Skin of body (tissue), 3 donors: ENCODE results near the gene EGF. TPM values are rescaled to one million over a fixed set of nuclear protein-coding genes. Genes with fewer than 3 reads are reported as not detected.
A peak's percentile ranks its signal among the peaks of the same experiment; 100 is the strongest.
"Not testable (repeated sequence)": the region's sequence is repeated elsewhere in the genome, so short reads cannot be mapped to it uniquely, and the experiment has no call there.

Experiments
- DNase-seq: peaks from one replicate; lab custom pipeline; 2025; lab: John Stamatoyannopoulos, UW
- small RNA-seq: library from RNA; depleted of rRNA; stranded (forward); fragments of <200 nt; gene quantifications from one replicate; pipeline ENCODE3, GENCODE V24; 2014; ENCODE audit warnings: low replicate concordance
- total RNA-seq: library from RNA; depleted of rRNA; stranded (reverse); fragments of >200 nt; gene quantifications from one replicate; pipeline ENCODE4 v1.2.3, GENCODE V29; 2014

EGF gene
- total RNA-seq, 1 donor from 2014 or later, result 3.5 TPM

DNA sequence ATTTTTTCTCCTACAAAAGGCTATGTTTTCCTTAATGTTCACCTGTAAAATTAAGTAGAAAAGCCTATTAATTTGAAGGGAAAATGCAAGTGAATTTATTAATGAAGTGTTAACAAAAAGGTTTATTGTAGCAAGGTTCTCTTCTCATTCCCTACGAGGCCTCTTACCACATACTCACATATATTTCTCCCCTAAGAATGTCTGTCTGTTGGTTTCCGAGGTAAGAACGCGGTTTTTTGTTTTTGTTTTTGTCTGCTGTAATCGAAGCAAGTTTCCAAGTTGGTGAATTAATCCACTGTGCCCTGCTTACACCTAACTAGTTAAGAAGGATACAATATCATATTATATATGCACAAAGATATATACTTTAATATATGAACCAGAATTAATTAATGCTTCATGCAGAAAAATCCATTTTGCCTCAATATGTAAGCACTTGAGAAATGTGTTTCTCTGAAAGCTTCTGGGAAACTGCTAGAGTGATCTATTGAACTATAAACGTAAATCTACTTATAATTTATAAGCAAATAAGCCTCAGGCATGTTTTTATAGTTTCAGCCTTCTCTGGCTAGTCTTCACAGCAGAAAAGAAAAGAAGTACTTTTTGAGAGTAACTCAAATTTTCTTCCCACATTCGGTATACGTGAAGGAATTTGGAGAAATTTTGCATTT, 120.8 kb downstream of the EGF start:
- no peak for DNase-seq

DNA sequence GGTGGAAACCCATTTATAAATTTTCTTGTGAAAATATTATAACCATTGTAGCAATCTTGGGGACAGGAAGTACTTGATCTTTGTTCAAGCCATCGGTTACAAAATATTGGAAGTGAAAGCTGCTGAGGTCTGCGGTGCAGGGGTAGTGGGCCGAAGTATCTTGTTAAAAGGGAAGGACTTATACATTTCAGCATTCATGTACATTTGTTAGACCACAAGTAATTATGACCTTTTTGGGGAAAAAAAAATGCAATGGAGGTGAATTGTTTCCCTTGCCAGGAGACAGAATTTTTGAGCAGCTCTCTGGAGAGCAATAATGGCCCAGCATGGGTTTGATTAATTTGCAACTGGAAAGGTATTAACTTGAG, 121.3 kb downstream of the EGF start:
- no peak for DNase-seq

DNA sequence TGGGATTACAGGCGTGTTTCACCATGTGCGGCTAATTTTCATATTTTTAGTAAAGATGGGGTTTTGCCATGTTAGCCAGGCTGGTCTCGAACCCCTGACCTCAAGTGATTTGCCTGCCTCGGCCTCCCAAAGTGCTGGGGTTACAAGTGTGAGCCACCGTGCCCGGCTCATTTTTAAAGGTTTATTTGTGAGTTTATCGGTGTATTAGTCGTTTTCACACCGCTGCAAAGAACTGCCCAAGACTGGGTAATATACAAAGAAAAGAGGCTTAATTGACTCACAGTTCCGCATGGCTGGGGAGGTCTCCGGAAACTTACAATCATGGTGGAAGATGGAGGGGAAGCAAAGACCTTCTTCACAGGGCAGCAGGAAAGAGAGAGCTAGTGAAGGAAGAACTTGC, 126.5 kb downstream of the EGF start:
- DNase-seq, result not testable (repeated sequence)

DNA sequence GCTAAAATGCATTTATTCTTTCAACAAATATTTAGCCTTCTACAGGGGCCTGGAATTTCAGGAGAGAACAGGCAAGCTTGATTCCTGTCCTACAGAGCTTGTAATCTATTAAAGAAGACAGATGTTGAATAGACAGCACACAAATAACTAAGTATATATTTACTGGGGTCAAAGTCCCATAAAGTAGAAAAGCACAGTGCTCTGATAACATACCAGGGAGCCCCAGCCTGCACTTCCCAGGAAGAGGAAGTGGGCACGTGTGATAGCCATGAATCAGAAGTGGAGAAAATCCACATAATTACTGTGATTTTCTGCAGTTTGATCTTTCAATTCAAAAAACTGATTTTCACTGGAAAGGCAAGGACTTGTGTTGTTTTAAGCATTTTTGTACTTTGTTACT, 129.1 kb downstream of the EGF start:
- DNase-seq, result no peak

DNA sequence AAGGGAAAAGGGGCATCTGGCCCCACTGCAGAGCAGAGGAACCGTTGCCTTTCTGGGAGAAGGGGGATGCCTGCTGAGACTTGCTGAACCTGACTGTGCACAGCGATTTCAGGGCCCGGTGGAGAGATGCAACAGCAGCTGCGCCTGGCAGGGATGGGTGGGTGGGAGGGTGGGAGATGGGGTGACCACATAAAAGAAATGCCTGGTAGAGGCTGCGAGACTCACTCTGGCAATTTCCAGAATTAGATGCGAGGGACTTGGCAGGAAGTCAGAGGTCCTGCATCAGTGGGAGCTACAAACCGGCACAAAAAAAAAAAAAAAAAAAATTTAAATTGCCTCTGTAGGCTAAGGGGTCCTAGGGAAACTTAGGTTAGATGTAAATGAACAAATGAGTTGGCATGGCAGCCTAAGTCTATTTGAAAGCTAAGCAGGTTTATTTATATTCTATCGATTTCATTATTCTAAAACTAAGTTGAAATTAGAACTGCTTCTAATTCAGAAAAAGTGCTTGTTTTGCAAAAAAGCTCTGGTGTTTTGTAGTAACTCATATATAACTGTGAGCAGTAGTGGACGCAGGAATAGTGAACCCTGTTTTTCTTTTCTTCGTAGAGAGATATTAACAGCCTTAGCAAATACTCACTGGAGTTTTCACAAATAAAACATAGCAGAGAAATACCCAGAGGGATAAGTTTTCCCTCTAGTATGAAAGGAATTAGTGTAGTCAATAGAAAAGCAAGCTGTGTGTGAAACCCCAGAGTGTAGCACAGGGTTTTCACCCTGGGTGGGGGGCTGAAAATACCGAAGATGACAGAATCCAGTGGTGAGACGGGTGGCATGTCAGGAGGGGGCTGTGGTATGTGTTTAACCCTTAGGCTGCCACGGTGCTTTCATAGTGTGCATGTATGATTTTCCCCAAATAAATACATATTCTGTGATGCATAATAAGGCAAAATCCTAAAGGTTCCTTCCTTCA, 130.1 kb downstream of the EGF start:
- DNase-seq, result no peak

DNA sequence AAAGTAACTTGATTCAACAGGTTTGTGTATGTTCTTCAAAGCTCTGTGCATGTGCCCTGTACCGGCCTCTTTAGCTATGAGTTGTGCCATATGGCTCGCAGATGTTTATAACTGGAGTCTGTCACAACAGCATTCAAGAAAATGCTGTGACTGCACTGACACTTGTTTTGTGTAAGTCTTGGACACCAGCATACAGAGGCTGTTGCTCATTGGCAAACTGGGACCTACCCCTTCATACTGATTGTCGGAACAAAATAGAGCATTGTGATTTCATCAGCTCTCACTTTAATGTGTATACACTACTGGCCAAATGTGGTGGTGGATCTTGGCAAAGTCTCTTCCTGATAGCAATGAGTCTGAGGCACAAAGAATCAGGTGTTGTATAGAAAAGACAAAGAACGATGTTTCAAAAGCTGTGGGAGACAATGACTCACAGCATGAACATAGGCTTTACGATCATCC, 133.9 kb downstream of the EGF start:
- peak; percentile 62 for DNase-seq

DNA sequence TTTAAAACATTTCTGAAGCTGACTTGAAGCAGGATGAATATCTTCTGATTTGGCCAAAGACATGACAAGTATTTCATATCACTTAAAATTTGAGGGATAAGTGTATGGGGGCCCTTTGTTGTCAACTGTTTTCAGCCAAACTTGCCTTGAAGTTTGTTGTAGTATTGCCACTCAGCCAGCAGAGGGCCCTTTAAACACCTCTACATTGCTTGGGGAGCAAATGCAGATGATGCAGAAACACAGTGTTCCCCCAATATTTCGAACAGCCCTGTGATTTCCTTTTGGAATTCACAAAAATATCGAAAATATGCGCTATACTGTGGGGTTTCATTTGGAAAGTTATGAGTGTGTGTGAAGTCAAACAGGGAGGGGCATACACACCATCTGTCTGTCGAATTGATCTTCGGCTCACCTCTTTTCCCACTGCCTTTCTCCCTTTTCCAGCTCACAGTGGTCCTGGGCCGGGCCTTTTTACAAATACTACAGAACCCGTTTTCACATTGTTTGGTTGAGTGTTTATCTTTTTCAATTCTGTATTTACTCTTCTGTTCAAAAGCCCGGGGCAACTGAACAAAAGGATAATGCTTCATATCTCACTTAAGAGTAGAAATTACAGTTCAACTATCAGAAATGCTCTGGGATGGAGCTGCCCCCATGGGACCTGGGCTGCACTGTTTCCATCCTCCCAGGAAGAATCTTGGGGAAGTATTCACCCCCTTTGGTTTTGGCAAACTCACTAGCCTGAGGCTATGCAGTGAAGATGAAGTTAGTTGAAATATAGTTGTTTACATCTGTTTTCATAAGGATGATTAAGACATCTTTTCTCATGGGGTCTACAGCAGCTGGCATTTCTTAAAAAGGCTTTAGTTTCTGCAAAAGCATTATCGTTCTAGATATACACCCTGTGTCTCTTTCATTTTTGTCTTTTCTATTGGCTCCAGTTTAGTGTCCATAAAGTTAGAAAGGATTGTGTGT, 137.6 kb downstream of the EGF start:
- peak; percentile 23 for DNase-seq

DNA sequence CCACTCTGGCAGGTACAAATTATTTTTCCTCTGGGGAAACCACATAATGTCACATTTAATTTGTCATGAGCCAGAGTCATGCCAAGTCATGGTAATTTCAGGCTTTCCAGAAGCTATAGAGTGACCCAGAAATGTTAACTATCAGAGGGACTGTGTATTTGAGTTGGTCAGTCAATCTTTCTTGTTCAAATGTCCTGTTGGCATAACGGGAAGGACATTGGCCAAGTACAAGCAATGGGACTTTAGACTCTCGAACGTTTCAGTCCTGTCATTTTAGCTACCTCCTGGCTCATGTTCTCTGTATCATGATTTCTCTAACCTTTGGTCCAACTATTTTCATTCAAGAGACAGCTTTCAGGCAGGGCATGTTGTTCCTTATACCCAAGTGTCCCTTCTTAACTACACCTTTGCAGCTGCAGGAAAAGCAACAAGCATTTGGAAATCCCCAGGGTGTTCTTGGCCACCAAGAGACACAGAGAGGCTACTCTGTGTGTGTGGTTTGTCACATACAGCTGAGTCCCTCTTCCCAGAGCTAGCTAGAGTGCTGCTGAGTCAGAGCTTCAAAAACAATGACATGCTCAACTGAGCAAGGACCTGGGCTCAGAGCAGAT, 142.6 kb downstream of the EGF start:
- no peak for DNase-seq

DNA sequence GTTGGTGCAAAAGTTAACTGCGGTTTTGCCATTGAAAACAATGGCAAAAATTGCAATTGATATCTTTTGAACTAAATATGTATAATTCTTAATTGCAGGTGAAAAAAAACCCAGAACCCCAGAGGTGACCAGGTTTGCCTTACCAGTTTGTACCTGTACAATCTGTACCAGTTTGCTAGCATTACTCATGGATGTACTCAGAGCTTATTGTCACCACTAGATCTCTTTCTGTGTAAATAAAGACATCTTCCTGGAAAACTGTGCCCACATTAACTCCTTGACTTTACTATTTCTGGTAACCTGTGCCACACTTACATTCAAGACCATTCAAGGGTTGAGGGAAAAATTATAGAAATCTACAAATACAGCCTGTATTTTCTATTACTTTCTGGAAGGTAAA, 146.0 kb downstream of the EGF start:
- no peak for DNase-seq

DNA sequence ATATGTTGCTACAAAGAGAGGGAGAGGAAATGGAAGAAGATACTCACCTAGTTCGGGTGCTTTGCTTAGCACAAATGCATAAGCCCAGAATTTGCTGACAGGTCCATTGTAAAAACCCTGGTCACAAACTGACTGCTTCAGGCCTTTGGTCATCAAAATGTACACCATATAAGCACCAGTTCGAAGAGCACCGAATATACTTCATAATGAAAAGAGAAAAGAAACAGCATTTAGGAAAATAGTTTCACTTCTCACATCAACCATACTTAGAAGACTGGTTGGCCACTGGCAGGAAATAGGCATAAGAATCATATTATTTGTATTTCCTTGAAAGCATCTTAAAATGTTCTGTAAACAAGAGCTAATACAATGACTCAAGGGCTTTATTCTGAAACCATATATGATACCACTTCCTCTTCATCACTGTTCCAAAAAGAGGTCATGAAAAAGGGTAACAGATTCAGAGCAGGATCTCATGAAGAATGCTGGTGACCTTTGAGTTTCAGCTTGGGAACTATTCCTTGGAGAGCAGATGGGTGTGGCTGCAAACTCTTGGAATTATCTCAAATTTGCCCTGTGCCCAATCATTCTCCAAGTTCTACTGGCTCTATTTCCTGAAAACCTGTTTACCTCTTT, 147.0 kb downstream of the EGF start:
- DNase-seq, result no peak

DNA sequence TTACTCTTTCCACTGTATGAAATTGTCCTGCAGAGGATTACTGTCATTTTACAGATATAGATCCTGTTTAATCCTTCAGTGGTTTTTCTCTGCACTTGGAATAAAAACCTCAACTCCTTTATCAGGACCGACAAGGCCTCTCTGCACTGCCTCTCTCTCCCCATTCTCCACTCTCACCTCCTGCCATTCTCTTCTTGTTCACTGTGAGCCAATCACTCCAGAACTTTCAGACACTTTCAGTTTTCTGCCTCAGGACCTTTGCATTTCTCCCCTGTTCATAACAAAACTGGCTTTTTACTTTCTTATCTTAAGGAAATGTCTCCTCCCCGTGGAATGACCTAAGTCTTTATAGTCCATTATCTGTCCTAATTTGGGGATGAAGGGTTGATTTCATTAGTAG, 148.4 kb downstream of the EGF start:
- DNase-seq, result no peak

Small RNAs within 50 kb of the gene (small RNA-seq; reads per million reads assigned to genes)
- not detected for gene RNU6-35P

Other genes starting within 250 kb of the EGF start
- gene CASP6, start 209.4 kb upstream of the EGF start, total RNA-seq, result 19.8 TPM
- gene PLA2G12A, start 182.8 kb upstream of the EGF start, total RNA-seq, result 15.0 TPM
- 10.1 TPM for gene CFI, start 110.9 kb upstream of the EGF start, total RNA-seq
- 10.8 TPM for gene GAR1, start 97.1 kb upstream of the EGF start, total RNA-seq
- gene RRH, start 84.9 kb upstream of the EGF start, total RNA-seq, result not detected
- 0.10 TPM for gene LRIT3, start 64.8 kb upstream of the EGF start, total RNA-seq